DND-41 (cell line): Measurements from ENCODE around the gene RASGEF1B.
A peak's percentile ranks its signal among the peaks of the same experiment; 100 is the strongest.
"Not testable (repeated sequence)": the region's sequence is repeated elsewhere in the genome, so short reads cannot be mapped to it uniquely, and the experiment has no call there.

Experiments
- ATAC-seq: fragments of 200-7000 bp; cut with Tn5 transposase; 3 replicates; pipeline ENCODE4 v1.9.1; 2021; ENCODE audit warnings: low read depth; ENCODE audit not compliant: insufficient read depth
- DNase-seq: peaks from one replicate; pipeline ENCODE4 v3.0.0-alpha.2; 2020
- H2AFZ ChIP-seq: 2 replicates; pipeline ENCODE4 v1.6.0; 2012; ENCODE audit warnings: low read depth, low read length
- H3K27ac ChIP-seq: 2 replicates; pipeline ENCODE4 v1.5.1; 2012; ENCODE audit warnings: low read length, inconsistent platforms
- H3K27me3 ChIP-seq: fragments of 200-600 bp; sonication (generic); 2 replicates; pipeline ENCODE4 v1.6.0; 2012; ENCODE audit warnings: low read length, mild to moderate bottlenecking, inconsistent platforms; ENCODE audit not compliant: insufficient read depth, poor library complexity
- H3K36me3 ChIP-seq: 2 replicates; pipeline ENCODE4 v1.5.1; 2012; ENCODE audit warnings: low read length, inconsistent platforms; ENCODE audit not compliant: insufficient read depth
- H3K4me1 ChIP-seq: 2 replicates; pipeline ENCODE4 v1.5.1; 2012; ENCODE audit warnings: mild to moderate bottlenecking, low read length; ENCODE audit not compliant: insufficient read depth
- H3K4me2 ChIP-seq: 2 replicates; pipeline ENCODE4 v1.6.0; 2012; ENCODE audit warnings: mild to moderate bottlenecking, moderate library complexity, low read length, inconsistent platforms; ENCODE audit not compliant: insufficient read depth
- H3K4me3 ChIP-seq, 2 experiments: fragments of 200-600 bp in 1 of 2; shearing (Covaris generic) in 1 of 2; 2 replicates each; pipeline ENCODE4 v1.5.1; 2012 to 2016; ENCODE audit warnings: inconsistent platforms in 2 of 2, low read length in 2 of 2, mild to moderate bottlenecking in 2 of 2, low read depth in 1 of 2, moderate library complexity in 1 of 2
- H3K79me2 ChIP-seq: 2 replicates; pipeline ENCODE4 v1.6.0; 2012; ENCODE audit warnings: low read length, inconsistent platforms; ENCODE audit not compliant: insufficient read depth
- H3K9ac ChIP-seq: 2 replicates; pipeline ENCODE4 v1.6.0; 2012; ENCODE audit warnings: low read depth, mild to moderate bottlenecking, inconsistent platforms, low read length, moderate library complexity
- H3K9me3 ChIP-seq: 2 replicates; pipeline ENCODE4 v1.5.1; 2012; ENCODE audit warnings: low read length, moderate library complexity, mild to moderate bottlenecking, inconsistent platforms; ENCODE audit not compliant: insufficient read depth, severe bottlenecking
- H4K20me1 ChIP-seq: 2 replicates; pipeline ENCODE4 v1.6.0; 2012; ENCODE audit warnings: low read length; ENCODE audit not compliant: insufficient read depth
- CTCF ChIP-seq: IDR thresholded peaks from 2 replicates; pipeline ENCODE4 v1.5.1; 2012; ENCODE audit warnings: borderline replicate concordance, low read length, moderate library complexity, mild to moderate bottlenecking; ENCODE audit not compliant: poor library complexity, severe bottlenecking; ENCODE audit errors: extremely low read depth
- EZH2 ChIP-seq: IDR thresholded peaks from 3 replicates; pipeline ENCODE4 v1.6.1; 2012; ENCODE audit warnings: borderline replicate concordance, low read depth, mild to moderate bottlenecking, moderate library complexity, low read length, inconsistent platforms; ENCODE audit not compliant: severe bottlenecking

The RASGEF1B gene

GRCh38 chr4:81408341-81408740 is 63.4 kb downstream of the RASGEF1B start:
- H3K4me3 ChIP-seq: no peak overlapping the region
- H3K79me2 ChIP-seq: no peaks in the 10 kb centered on the region
- H3K4me2 ChIP-seq: no peak overlapping the region
- no peak for TF ChIP-seq EZH2
- no peak for TF ChIP-seq CTCF
- H4K20me1 ChIP-seq: no peaks in the 10 kb centered on the region
- ATAC-seq (no peak), DNase-seq (no peak)
- no peaks in the 10 kb centered on the region for H3K27me3 ChIP-seq
- H3K36me3 ChIP-seq: no peaks in the 10 kb centered on the region
- H3K27ac ChIP-seq: no peak overlapping the region
- H3K9me3 ChIP-seq: no peaks in the 10 kb centered on the region
- no peaks in the 10 kb centered on the region for H3K4me1 ChIP-seq
- H2AFZ ChIP-seq: no peak overlapping the region
- no peak overlapping the region for H3K9ac ChIP-seq

- DNase-seq: no peak
- no peak overlapping the region for H2AFZ ChIP-seq
- H3K4me1 ChIP-seq: no peaks in the 10 kb centered on the region
- H3K36me3 ChIP-seq: no peaks in the 10 kb centered on the region
- no peak overlapping the region for H3K27ac ChIP-seq
- no peaks in the 10 kb centered on the region for H3K27me3 ChIP-seq
- no peaks in the 10 kb centered on the region for H4K20me1 ChIP-seq
- no peaks in the 10 kb centered on the region for H3K79me2 ChIP-seq
- no peak overlapping the region for H3K4me3 ChIP-seq
- H3K9me3 ChIP-seq: no peaks in the 10 kb centered on the region
- H3K9ac ChIP-seq: no peak overlapping the region
- no peak for TF ChIP-seq CTCF
- TF ChIP-seq EZH2: no peak
- H3K4me2 ChIP-seq: no peak overlapping the region
- no peak for ATAC-seq
Observed at GRCh38 chr4:81407726-81408125, 64.0 kb downstream of the RASGEF1B start.

- not testable (repeated sequence) for H2AFZ ChIP-seq, H3K36me3 ChIP-seq, DNase-seq
Observed at GRCh38 chr4:81406481-81406880, 65.2 kb downstream of the RASGEF1B start.

GRCh38 chr4:81405900-81406401 is 65.8 kb downstream of the RASGEF1B start:
- no peak overlapping the region for H2AFZ ChIP-seq
- no peaks in the 10 kb centered on the region for H3K27me3 ChIP-seq
- H3K4me1 ChIP-seq: no peaks in the 10 kb centered on the region
- H3K4me2 ChIP-seq: no peak overlapping the region; the same call in 1 of the 2 replicates
- ATAC-seq (peak; percentile 89), DNase-seq (peak; percentile 41)
- no peaks in the 10 kb centered on the region for H3K36me3 ChIP-seq
- H4K20me1 ChIP-seq: no peaks in the 10 kb centered on the region
- no peak overlapping the region for H3K4me3 ChIP-seq
- H3K79me2 ChIP-seq: no peaks in the 10 kb centered on the region
- no peak overlapping the region for H3K9ac ChIP-seq
- TF ChIP-seq CTCF (peak; percentile 72), EZH2 (no peak)
- no peaks in the 10 kb centered on the region for H3K9me3 ChIP-seq
- H3K27ac ChIP-seq: no peak overlapping the region

More at GRCh38 chr4:81406481-81406880, 65.2 kb downstream of the RASGEF1B start:
- H3K27ac ChIP-seq, H3K9me3 ChIP-seq, H4K20me1 ChIP-seq, H3K27me3 ChIP-seq, H3K4me3 ChIP-seq, H3K4me1 ChIP-seq, ATAC-seq, H3K9ac ChIP-seq, H3K79me2 ChIP-seq, H3K4me2 ChIP-seq: not testable (repeated sequence)
